ENCODE measurements around the gene DNASE1L1.

DNASE1L1 gene

DNA sequence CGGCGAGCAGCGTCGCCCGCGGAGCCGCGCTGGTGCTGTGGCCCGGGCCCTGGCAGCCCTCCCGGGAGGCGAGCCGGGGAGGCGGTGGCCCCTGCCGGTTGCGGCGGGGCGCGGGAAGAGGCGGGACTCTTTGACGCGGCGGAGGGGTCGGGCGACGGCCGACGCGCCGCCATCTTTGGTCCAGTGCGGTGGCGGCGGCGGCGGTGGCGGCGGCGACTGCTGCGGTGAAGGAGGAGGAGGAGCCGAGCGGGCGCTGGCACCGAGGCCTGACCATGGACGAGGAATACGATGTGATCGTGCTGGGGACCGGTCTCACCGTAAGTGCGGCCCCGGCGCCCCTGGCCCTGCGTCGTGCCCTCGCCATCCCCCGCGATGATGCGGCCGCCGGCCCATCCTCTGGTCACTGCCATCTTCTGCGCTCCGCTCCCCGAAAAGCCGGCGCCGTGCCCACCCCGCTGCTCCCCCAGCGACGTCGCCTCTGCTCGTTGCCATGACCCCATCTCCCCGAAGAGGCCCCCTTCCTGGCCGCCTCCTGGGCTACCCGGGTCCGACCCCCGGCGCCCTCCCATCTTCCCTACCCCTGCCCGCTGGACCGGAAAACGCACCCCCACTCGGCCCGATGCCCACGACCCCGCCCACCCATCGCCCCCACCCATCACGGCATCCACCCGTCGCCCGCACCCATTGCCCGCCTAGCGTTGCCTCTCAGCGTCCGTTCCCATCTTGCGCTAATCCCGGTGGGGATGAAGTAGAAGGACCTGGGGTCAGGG, 28.1 kb upstream of the DNASE1L1 start, which contains the start of gene GDI1:
GDI1 (plus strand) TSS at position 172 of the 770 bp plus-strand sequence; CDS start at position 273, 101 bp downstream.
- POLR2A ChIA-PET, result interaction anchor here (0.6 kb wide), 1 partner anchor 26 kb away, joined by 4 read pairs; no protein-coding TSS in a partner anchor
- TF ChIP-seq, protein P1, sequence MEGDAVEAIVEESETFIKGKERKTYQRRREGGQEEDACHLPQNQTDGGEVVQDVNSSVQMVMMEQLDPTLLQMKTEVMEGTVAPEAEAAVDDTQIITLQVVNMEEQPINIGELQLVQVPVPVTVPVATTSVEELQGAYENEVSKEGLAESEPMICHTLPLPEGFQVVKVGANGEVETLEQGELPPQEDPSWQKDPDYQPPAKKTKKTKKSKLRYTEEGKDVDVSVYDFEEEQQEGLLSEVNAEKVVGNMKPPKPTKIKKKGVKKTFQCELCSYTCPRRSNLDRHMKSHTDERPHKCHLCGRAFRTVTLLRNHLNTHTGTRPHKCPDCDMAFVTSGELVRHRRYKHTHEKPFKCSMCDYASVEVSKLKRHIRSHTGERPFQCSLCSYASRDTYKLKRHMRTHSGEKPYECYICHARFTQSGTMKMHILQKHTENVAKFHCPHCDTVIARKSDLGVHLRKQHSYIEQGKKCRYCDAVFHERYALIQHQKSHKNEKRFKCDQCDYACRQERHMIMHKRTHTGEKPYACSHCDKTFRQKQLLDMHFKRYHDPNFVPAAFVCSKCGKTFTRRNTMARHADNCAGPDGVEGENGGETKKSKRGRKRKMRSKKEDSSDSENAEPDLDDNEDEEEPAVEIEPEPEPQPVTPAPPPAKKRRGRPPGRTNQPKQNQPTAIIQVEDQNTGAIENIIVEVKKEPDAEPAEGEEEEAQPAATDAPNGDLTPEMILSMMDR (IDR thresholded peaks at IDR 0.05; ENCODE audit: control extremely low read depth, extremely low read depth, low read depth, missing control alignments), result no peak
- CTCF ChIA-PET, result no interaction called here
- DNase-seq (ENCODE audit: extremely low spot score), result peak; percentile 54

DNA sequence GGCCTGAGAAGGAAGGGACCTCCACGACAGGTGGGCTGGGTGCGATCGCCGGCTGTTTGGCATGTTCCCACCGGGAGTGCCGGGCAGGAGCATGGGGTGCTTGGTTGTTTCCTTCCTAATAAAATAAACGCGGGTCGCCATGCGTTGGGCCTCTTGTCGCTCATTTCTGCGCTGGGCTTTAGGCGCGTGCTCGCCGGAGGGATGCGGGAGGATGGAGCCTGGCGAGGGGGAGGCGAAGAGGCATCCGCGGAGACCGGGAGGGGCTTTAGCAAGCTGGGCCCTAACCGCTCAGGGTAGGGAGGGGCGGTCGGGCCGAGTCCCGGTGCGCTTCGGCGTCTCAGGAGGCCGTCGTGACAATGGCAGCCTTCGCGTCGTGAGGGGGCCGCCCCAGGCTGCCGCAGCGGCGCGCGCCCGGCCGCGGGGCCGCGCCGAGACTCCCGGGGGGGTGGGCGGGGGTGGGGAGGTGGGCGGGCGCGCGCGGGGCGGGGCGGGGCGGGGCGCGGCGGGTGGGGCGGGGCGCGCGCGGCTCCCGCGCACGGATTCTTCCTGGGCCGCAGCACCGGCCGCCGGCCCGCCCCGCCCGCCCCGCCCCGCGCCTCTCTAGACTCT, 27.4 kb upstream of the DNASE1L1 start:
- peak; percentile 80 for DNase-seq (ENCODE audit: extremely low spot score)
- TF ChIP-seq, protein P1 (IDR thresholded peaks at IDR 0.05; ENCODE audit: control extremely low read depth, extremely low read depth, low read depth, missing control alignments), result no peak
- ChIA-PET CTCF (no interaction called here), POLR2A (interaction anchor here (0.6 kb wide), 1 partner anchor 26 kb away, joined by 4 read pairs; no protein-coding TSS in a partner anchor)

DNA sequence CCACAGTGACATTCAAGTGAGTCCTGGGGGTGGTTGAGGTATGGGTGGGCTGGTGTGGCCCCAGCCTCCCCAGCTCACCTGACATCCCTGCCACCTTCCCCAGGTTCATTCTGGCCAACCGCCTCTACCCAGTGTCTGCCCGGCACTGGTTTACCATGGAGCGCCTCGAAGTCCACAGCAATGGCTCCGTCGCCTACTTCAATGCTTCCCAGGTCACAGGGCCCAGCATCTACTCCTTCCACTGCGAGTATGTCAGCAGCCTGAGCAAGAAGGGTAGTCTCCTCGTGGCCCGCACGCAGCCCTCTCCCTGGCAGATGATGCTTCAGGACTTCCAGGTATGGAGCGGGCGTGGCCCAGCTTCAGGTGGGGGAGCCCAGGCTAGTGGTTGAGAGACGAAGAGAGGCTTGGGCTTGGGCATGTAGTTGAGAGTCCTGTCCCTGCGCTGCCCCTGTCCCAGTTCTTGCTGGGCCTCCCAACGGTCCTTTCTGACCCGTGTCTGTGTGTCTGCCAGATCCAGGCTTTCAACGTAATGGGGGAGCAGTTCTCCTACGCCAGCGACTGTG, 26.2 kb upstream of the DNASE1L1 start:
- DNase-seq (ENCODE audit: extremely low spot score), result no peak
- TF ChIP-seq, protein P1 (IDR thresholded peaks at IDR 0.05; ENCODE audit: control extremely low read depth, extremely low read depth, low read depth, missing control alignments), result no peak
- POLR2A ChIA-PET, result no interaction called here
- CTCF ChIA-PET, result no interaction called here

DNA sequence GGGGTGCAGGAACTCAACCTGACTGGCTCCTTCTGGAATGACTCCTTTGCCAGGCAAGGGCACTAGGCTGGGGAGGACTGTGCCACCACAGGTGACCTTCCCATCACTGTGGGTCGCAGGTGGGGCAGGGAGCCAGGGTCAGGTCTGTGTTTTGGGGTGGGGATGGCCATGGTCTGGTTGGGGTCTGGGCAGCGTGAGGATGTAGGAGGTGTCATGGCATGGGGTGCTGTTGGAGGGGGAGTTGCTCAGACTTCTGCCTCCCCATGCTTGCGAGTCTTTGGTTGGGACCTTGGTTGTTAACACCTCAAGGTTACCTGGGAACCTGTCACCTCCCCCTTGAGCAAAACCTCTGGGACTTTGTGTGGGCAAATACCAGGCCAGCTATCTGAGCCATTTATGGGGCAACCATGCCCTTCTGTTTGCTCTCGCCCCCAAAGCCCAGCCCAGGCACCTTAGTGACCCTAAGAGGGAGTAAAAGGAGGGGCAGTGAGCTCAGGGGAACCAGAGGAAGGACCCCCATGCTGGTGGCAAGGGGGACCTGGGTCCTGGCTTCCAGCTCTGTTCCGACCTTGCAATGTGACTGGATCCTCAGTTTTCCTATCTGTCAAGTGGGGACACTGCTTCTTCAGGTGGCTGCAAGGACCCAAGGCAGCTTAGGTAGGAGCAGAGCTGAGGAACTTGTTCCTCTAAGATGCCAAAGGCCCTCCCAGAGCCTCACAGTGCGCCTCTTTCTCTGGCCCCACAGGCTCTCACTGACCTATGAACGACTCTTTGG, 25.5 kb upstream of the DNASE1L1 start:
- DNase-seq (ENCODE audit: extremely low spot score), result no peak
- POLR2A ChIA-PET, result no interaction called here
- CTCF ChIA-PET, result no interaction called here
- TF ChIP-seq, protein P1 (IDR thresholded peaks at IDR 0.05; ENCODE audit: control extremely low read depth, extremely low read depth, low read depth, missing control alignments), result no peak

DNA sequence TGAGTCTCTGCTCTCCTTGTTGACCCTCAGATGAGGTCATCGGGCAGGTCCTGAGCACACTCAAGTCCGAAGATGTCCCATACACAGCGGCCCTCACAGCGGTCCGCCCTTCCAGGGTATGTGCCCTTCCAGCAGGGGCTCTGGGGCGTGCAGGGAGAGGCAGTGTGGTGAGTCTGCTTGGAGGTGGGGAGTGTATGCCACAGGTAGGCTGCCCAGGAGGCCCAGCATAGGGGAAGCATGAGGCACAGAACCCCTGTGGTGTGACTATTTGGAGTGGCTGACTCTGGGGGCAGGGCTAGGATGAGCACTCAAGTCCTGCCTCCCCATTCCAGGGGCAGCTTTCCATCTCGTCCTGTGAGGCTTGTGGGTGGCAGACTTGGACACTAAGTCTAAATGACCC, 24.6 kb upstream of the DNASE1L1 start:
- ChIA-PET POLR2A (no interaction called here), CTCF (no interaction called here)
- TF ChIP-seq, protein P1 (IDR thresholded peaks at IDR 0.05; ENCODE audit: control extremely low read depth, extremely low read depth, low read depth, missing control alignments), result no peak

DNA sequence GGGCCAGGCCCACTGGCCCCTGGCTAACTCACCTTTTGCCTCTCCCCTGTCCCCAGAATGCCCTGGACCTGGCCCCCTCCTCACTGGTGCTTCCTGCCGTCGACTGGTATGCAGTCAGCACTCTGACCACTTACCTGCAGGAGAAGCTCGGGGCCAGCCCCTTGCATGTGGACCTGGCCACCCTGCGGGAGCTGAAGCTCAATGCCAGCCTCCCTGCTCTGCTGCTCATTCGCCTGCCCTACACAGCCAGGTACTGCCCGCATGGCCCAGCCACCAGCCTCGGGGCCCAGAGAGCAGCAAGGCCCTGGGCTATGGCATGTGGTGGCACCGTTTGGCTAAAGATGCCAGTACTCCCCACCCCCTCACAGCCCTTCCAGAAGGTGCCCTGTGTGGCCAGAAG, 23.2 kb upstream of the DNASE1L1 start:
- DNase-seq (ENCODE audit: extremely low spot score), result no peak
- ChIA-PET CTCF (no interaction called here), POLR2A (no interaction called here)
- TF ChIP-seq, protein P1 (IDR thresholded peaks at IDR 0.05; ENCODE audit: control extremely low read depth, extremely low read depth, low read depth, missing control alignments), result no peak

More for the DNA sequence above, 24.6 kb upstream of the DNASE1L1 start:
- DNase-seq (ENCODE audit: extremely low spot score), result no peak

Data from GM10248 (cell line).